Measurements from ENCODE around the gene COX15.
A peak's percentile ranks its signal among the peaks of the same experiment; 100 is the strongest.
"Not testable (repeated sequence)": the region's sequence is repeated elsewhere in the genome, so short reads cannot be mapped to it uniquely, and the experiment has no call there.

The COX15 gene

GRCh38 chr10:99758211-99758891, 26.4 kb upstream of the COX15 start:
- TF ChIP-seq CTCF (conservative IDR thresholded peaks at IDR 0.05; ENCODE audit: control insufficient read depth, insufficient read depth, low read depth, low read length), result no peak
- DNase-seq (ENCODE audit: low read depth), result peak; percentile 70
- H3K4me3 ChIP-seq (ENCODE audit: control insufficient read depth, low read depth, low read length), result no peak overlapping the region

- no peak for TF ChIP-seq CTCF (conservative IDR thresholded peaks at IDR 0.05; ENCODE audit: control insufficient read depth, insufficient read depth, low read depth, low read length)
- H3K4me3 ChIP-seq (ENCODE audit: control insufficient read depth, low read depth, low read length), result no peak overlapping the region
- no peak for DNase-seq (ENCODE audit: low read depth)
These were observed 24.2 kb upstream of the COX15 start for GRCh38 chr10:99756159-99756558.

GRCh38 chr10:99754670-99755069, 22.7 kb upstream of the COX15 start:
- DNase-seq (ENCODE audit: low read depth), result peak; percentile 67
- no peak for TF ChIP-seq CTCF (conservative IDR thresholded peaks at IDR 0.05; ENCODE audit: control insufficient read depth, insufficient read depth, low read depth, low read length)
- H3K4me3 ChIP-seq (ENCODE audit: control insufficient read depth, low read depth, low read length), result no peak overlapping the region

GRCh38 chr10:99750641-99751040, 18.7 kb upstream of the COX15 start:
- DNase-seq (ENCODE audit: low read depth), result no peak
- no peak for TF ChIP-seq CTCF (conservative IDR thresholded peaks at IDR 0.05; ENCODE audit: control insufficient read depth, insufficient read depth, low read depth, low read length)
- no peak overlapping the region for H3K4me3 ChIP-seq (ENCODE audit: control insufficient read depth, low read depth, low read length)

- no peak for DNase-seq (ENCODE audit: low read depth)
- no peak overlapping the region for H3K4me3 ChIP-seq (ENCODE audit: control insufficient read depth, low read depth, low read length)
- TF ChIP-seq CTCF (conservative IDR thresholded peaks at IDR 0.05; ENCODE audit: control insufficient read depth, insufficient read depth, low read depth, low read length), result no peak
These were observed 17.0 kb upstream of the COX15 start for GRCh38 chr10:99748823-99749451.

- not testable (repeated sequence) for H3K4me3 ChIP-seq (ENCODE audit: control insufficient read depth, low read depth, low read length)
These were observed 14.2 kb upstream of the COX15 start for GRCh38 chr10:99746166-99746565.

GRCh38 chr10:99743841-99744240, 11.9 kb upstream of the COX15 start:
- TF ChIP-seq CTCF (conservative IDR thresholded peaks at IDR 0.05; ENCODE audit: control insufficient read depth, insufficient read depth, low read depth, low read length), result no peak
- DNase-seq (ENCODE audit: low read depth), result no peak
- H3K4me3 ChIP-seq (ENCODE audit: control insufficient read depth, low read depth, low read length), result no peak overlapping the region

More at GRCh38 chr10:99746166-99746565, 14.2 kb upstream of the COX15 start:
- not testable (repeated sequence) for DNase-seq (ENCODE audit: low read depth)

All from fibroblast of mammary gland (primary cell).